Measurements from ENCODE around the gene NUP98. TPM values are rescaled to one million over a fixed set of nuclear protein-coding genes. Genes with fewer than 3 reads are reported as not detected.
A peak's percentile ranks its signal among the peaks of the same experiment; 100 is the strongest.

Gene NUP98
- total RNA-seq, 4 donors from 2014 or later: 65.2 to 128 (median 102) TPM

DNA sequence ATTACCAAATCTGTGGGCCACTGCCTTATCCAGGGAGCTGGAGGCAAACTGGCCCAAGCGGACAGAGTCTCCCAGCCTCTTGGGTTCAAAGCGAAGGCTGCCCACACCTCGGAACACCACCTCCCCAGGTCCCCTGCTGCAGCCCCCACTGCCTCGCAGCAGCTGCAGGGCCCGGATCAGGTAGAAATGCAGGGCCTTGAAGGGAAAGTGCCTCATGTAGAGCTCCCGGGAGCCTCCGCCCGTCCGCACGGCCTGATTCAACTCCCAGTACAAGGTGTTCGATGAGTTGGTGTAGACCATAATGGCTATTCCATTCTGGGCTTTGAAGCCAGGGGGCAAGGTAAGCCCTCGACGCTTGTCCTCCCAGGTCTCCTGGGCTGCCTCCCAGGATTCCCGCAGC is 157.5 kb downstream of the NUP98 start:
- TF ChIP-seq POLR2A (IDR thresholded peaks at IDR 0.05) (no peak), CTCF (IDR thresholded peaks at IDR 0.05 in 4 of 5, conservative IDR thresholded peaks at IDR 0.05 in 1 of 5) (no peak)
- ATAC-seq: no peak
- intact Hi-C loops (cut with DNase I; ENCODE audit: low total_unique reads) (loop anchor here (10.0 kb wide), 1 partner anchor 595 kb away; no protein-coding TSS in a partner anchor), in situ Hi-C loops (cut with MboI; ENCODE audit: low sequenced_read_pairs in 4 of 4) (no loop called here)
- no peak for DNase-seq
- H3K4me1 ChIP-seq: peaks cover 22 to 23% of the 10 kb centered on the region in 2 donors
- H3K27me3 ChIP-seq: no peaks in the 10 kb centered on the region
- no peaks in the 10 kb centered on the region for H3K36me3 ChIP-seq
- no peak overlapping the region for H3K4me3 ChIP-seq
- peak overlapping the region in 1 of 4 donors; percentile 18 for H3K27ac ChIP-seq
- no peaks in the 10 kb centered on the region for H3K9me3 ChIP-seq

DNA sequence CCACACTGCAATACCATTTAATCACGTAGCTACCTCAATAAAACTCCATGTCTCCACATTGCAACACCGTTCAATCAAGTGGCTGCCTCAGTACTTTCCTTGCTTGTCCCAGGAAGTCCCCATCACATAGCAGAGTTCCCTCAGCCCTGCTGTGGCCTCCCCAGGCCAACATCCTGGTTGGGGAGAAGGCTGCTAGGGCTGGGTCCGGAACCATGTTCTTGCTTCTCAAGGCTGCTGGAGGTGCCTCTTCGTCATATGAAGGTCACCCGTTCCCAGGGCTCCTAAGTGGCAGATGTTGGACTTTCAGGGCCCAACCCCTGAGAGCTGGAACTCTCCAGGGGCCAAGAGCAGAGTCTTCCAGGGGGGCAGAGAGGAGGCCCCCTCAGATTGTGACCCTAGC is 158.8 kb downstream of the NUP98 start:
- Histone ChIP-seq H3K27me3 (no peaks in the 10 kb centered on the region), H3K4me1 (peaks cover 10 to 13% of the 10 kb centered on the region in 2 donors), H3K4me3 (no peak overlapping the region), H3K36me3 (no peaks in the 10 kb centered on the region), H3K9me3 (no peaks in the 10 kb centered on the region), H3K27ac (no peak overlapping the region)
- no peak for TF ChIP-seq CTCF (IDR thresholded peaks at IDR 0.05 in 4 of 5, conservative IDR thresholded peaks at IDR 0.05 in 1 of 5)
- no peak for TF ChIP-seq POLR2A (IDR thresholded peaks at IDR 0.05)
- DNase-seq: no peak
- intact Hi-C loops (cut with DNase I; ENCODE audit: low total_unique reads): no loop called here
- in situ Hi-C loops (cut with MboI; ENCODE audit: low sequenced_read_pairs in 4 of 4): no loop called here
- ATAC-seq: no peak

GRCh38 chr11:3637201-3637600 is 160.2 kb downstream of the NUP98 start:
- no peaks in the 10 kb centered on the region for H3K4me1 ChIP-seq
- no peak overlapping the region for H3K27ac ChIP-seq
- H3K4me3 ChIP-seq: no peak overlapping the region
- in situ Hi-C loops (cut with MboI; ENCODE audit: low sequenced_read_pairs in 4 of 4) (no loop called here), intact Hi-C loops (cut with DNase I; ENCODE audit: low total_unique reads) (no loop called here)
- TF ChIP-seq CTCF (IDR thresholded peaks at IDR 0.05 in 4 of 5, conservative IDR thresholded peaks at IDR 0.05 in 1 of 5): no peak
- TF ChIP-seq POLR2A (IDR thresholded peaks at IDR 0.05): no peak
- ATAC-seq (no peak), DNase-seq (no peak)
- H3K36me3 ChIP-seq: no peaks in the 10 kb centered on the region
- H3K9me3 ChIP-seq: no peaks in the 10 kb centered on the region
- no peaks in the 10 kb centered on the region for H3K27me3 ChIP-seq

DNA sequence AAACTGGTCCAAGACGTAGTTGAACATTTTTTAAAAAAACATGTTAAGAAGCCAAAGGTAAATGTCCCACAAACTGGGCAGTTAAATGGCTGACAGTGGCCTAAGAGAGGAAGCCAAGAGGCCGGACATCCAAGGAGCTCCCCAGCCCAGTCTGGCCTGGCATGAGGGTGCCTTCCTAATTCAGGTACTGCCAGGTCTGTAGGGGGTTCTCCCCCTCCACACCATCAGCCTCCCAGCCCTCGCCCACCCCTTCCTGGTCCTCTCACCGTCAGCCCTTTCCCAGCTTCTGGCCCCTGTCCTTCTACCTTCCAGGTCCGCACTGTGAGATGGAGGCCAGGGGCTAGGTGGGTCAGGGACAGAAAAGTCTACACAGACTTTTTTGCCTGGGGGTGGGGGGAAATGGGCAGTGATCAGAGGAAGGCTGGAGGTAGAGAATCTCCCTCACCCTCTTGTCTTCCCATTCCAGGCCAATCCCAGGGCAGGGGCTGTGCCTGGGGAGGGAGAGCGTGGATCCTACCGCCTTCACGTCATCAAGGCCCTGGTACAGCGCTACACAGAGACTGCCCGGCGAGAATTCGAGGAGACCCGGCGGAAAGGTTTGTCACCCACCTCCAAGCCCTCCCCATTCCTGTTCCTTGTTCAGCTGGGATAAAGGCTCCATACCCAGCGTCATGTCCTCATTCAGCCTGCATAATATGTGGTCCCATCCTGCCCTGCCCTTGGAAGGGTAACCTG is 161.5 kb downstream of the NUP98 start:
- Histone ChIP-seq H3K9me3 (no peaks in the 10 kb centered on the region), H3K4me1 (no peaks in the 10 kb centered on the region), H3K27ac (no peak overlapping the region), H3K36me3 (no peaks in the 10 kb centered on the region), H3K27me3 (no peaks in the 10 kb centered on the region), H3K4me3 (no peak overlapping the region)
- TF ChIP-seq CTCF (IDR thresholded peaks at IDR 0.05 in 4 of 5, conservative IDR thresholded peaks at IDR 0.05 in 1 of 5) (no peak), POLR2A (IDR thresholded peaks at IDR 0.05) (no peak)
- ATAC-seq: no peak
- in situ Hi-C loops (cut with MboI; ENCODE audit: low sequenced_read_pairs in 4 of 4) (no loop called here), intact Hi-C loops (cut with DNase I; ENCODE audit: low total_unique reads) (no loop called here)
- no peak for DNase-seq

Data from gastrocnemius medialis (tissue), 4 donors.